ENCODE data around the gene TLR1.
"Not testable (repeated sequence)": the region's sequence is repeated elsewhere in the genome, so short reads cannot be mapped to it uniquely, and the experiment has no call there.

The TLR1 gene

DNA sequence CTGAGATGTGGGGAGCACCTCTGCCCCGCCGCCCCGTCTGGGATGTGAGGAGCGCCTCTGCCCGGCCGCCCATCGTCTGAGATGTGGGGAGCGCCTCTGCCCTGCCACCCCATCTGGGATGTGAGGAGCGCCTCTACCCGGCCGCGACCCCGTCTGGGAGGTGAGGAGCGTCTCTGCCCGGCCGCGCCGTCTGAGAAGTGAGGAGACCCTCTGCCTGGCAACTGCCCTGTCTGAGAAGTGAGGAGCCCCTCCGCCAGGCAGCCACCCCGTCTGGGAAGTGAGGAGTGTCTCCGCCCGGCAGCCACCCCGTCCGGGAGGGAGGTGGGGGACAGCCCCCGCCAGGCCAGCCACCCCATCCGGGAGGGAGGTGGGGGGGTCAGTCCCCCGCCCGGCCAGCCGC lies 2.9 kb upstream of the TLR1 start:
- DNase-seq (ENCODE audit: low read depth), result not testable (repeated sequence)

DNA sequence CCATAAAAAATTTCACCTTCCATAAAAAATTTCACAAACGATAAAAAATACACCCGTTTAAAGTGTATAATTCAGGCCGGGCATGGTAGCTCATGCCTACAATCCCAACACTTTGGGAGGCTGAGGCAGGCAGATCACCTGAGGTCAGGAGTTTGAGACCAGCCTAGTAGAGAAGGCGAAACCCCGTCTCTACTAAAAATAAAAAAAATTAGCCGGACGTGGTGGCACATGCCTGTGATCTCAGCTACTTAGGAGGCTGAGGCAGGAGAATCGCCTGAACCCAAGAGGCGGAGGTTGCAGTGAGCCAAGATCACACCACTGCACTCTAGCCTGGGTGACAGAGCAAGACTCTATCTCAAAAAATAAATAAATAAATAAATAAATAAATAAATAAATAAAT lies 1.7 kb upstream of the TLR1 start:
- DNase-seq (ENCODE audit: low read depth), result not testable (repeated sequence)

GRCh38 chr4:38805530-38806145 lies 1.0 kb upstream of the TLR1 start:
- no peak for DNase-seq (ENCODE audit: low read depth)

GRCh38 chr4:38803833-38804653 lies 548 bp downstream of the TLR1 start:
- no peak for DNase-seq (ENCODE audit: low read depth)

DNA sequence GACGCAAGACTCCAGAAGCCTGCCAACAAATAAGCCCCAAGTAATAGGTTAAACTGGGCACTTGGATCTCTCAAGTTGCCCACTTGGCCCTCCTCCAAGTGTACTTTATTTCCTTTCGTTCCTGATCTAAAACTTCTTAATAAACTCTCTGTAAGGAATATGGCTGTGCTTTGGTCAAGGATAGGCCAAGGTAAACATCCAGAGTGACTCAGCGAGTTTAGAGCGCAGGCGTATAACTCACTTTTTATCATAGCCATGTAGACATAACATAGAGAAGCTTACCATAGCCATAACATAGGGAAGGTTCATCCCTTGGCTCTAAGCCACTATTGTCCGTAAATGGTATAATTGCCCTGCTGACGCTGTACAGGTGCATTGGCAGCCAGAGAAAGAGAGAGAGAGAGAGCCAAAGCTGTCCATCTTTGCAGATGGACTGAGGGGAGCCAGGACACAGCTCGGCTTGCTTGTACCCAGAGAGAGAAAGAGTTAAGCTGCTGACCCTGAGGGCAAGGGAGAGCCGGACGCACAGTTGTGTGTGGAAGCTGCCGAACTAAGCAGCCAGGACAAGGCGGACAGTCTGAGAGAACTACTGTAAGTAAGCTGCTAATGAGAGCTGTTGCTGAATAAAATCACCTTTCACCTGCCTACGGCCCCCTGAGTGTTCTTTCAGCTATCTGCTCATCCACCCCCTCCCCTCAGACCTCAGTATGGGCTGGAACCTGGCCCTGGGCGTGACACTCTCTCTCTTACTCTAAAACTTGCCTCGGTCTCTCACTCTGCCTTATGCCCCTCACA lies 1.8 kb downstream of the TLR1 start:
- DNase-seq (ENCODE audit: low read depth), result no peak

- DNase-seq (ENCODE audit: low read depth), result no peak
These were observed 3.6 kb downstream of the TLR1 start for GRCh38 chr4:38800961-38801450.

DNA sequence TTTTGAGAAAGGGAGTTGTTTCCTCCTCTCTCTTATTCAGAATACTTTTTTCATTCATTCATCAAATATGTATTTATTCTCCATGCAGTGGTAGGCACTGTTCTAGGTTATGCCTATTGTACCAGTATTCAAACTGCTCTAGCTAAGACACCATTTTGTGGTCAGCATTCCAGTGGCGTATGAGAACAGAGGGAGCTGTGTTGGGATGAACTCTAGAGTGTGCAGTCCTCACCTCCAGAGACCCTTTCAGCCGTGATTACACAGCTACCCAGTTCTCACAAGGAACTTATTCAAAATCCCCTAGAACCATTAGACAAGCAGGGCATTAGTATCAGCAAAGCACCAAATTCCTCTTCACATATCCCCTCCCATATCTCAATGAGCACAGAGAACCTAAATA lies 4.2 kb downstream of the TLR1 start:
- no peak for DNase-seq (ENCODE audit: low read depth)

DNA sequence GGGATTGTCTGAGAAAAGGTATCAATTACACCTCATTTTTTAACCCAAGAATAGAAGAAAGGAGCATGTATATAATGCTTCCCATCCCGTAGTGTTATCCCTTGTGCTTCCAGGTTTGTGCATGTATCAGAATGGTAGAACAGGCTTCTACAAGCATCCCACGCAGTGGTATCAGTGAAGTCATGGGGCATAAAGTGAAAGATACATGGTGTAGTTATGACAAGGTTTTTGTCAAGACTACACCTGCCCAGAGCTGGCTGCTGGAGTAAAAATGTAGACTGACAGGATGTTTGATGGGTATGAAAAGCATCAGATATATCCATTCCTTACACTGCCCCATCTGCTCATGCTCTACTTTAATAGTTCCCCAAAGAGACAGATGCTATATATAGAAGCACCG lies 9.5 kb downstream of the TLR1 start:
- DNase-seq (ENCODE audit: low read depth), result no peak

GRCh38 chr4:38794051-38794450 lies 10.5 kb downstream of the TLR1 start:
- no peak for DNase-seq (ENCODE audit: low read depth)

DNA sequence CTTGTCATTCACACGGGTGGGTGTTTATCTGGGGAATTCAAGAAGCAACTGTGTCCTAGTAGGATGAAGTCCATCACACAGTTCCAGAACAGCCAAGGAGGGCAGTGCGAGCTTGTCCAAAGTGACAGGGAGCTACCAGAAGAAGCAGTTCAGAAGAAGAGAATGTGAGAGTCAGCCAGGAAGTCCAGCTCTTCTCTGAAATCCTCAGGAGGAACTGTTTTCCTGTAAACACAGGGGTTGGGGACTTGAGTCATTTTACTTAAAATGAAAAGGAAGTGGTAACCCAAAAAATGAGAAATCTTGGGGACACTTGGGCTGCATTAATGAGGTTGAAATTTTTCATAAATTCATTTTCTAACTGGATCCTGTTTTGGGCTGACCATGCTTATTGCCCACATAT lies 13.6 kb downstream of the TLR1 start:
- no peak for DNase-seq (ENCODE audit: low read depth)

DNA sequence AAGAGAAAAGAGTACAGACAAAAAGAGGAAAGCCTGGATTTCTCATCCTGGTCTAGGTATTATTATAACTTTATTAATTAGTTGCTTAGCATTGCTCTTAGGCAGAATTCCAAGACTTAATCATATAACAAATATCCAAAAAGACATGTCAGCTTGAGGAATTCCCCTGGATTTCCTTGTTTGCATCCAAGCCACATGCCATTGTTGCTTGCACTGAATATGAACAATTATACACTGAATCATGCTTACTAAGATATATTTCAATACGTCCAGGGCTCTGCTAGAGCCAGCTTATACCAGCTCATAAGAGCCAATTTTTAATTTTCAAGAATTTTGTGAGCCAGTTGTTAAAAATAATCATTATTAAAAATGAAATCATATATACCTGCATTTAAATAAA lies 16.3 kb downstream of the TLR1 start:
- DNase-seq (ENCODE audit: low read depth), result no peak

DNA sequence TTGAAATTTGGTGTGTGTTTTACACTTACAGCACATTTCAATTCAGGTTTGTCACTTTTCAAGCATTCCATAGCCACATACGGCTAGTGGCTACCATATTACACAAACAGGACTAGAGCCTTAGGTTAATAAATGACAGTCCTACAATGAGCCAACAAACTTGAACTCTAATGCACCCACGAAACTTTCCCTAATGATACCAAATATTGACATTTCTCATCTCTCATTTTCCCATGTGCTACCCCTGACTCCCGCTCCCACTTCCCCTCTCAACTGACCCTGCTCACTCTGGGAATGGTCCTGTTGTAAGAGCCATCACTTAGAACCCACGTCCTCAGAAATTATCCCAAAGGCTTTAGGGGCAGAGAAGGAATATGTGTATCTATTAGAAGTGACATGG lies 16.9 kb downstream of the TLR1 start:
- no peak for DNase-seq (ENCODE audit: low read depth)

GRCh38 chr4:38785901-38786402 lies 18.6 kb downstream of the TLR1 start:
- DNase-seq (ENCODE audit: low read depth), result no peak

DNA sequence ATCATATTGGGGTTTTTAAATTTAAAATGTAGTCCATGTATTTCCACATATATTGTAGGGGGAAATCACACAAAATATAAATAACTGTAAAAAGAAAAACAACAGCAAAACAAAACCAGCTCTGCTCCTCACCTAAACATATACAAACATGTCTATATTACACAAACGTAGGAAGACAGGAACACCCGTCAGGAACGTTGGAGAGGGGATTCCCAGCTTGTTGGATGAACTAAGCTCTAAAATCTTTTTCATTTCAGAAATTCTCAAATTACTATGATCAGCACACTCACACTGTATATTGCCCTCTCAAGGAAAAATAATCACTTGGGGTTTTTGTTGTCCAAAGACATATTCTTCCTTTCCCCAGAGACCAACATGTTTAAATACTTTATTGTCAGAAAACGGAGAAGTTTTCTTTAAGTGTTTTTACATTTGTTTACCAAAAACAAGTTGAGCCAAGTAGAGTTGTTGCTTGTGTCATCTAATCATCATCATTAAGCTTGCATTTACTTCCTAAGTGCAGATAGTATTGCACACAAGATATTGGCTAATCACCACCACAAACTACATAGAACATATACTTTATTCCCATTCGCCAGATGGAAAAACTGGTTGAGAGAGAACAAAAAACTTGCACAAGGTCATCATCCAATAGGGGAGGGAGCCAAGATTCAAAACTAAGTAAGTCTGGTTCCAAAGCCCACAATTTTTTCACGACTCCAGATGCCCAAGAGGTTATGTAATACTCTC lies 19.4 kb downstream of the TLR1 start:
- no peak for DNase-seq (ENCODE audit: low read depth)

DNA sequence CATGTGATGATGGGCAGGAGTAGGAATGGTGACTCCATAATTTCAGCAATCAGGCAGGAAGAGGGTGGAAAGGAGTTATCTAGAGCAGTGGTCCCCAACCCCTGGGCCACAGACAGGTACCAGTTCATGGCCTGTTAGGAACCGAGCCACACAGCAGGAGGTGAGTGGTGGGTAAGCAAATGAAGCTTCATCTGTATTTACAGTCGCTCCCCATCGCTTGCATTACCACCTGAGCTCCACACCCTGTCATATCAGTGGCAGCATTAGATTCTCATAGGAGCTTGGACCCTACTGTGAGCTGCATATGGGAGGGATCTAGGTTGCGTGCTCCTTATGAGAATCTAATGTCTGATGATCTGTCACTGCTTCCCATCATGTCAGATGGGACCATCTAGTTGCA lies 20.4 kb downstream of the TLR1 start:
- no peak for DNase-seq (ENCODE audit: low read depth)

- no peak for DNase-seq (ENCODE audit: low read depth)
These were observed 21.5 kb downstream of the TLR1 start for GRCh38 chr4:38783109-38783460.

DNA sequence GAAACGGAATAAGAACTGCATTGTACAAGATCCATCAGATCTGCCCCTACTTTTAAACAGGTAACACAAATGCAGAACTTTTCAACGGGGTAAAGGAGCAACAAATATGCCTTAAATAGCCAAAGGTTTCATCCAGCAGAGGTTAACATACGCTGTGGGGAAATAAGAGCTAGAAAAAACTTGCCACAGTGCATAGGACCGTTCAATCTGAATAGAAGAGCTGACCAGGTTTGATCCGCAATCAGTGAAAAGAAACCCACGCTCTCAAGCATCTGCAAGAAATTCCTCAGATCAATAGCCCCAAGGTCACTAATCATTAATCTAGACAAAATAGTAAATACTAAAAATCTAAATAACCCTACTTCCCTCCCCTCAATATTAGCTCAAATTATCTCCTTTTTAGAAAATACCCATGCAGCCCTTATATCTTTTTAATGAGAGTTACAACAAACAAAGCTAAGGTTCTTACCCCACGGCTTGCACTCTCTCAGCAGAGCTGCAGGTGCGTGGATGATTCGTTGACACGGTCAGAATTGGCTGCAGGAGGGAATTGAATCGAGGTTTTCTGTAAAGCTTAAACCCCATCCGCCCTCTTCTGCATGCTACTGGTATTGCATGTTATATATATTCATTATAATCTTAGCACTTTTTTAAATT lies 22.0 kb downstream of the TLR1 start, which contains the start of gene TLR10:
Gene TLR10, minus strand, starts transcription at position 539 of the 657 bp plus-strand sequence. CDS start 7,400 bp downstream, outside the sequence.
- DNase-seq (ENCODE audit: low read depth), result no peak

DNA sequence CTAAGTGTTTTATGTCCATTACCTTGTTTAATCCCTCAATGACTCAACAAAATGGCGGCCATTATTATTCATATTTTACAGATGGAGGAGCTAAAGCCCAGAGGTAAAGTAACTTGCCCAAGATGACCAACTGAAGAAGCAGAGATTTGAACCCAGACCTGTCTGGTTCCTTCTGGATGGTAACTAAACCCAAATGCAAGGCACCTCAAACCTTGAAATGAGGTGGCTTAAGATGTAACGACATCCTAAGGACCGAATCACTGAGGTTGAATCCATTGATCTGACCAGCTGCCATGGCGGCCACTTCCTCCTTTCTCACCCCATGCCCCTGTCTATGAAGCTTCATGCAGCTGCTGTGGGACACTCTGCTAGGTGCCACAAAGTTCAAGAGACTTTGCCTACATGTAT lies 22.7 kb downstream of the TLR1 start:
- DNase-seq (ENCODE audit: low read depth), result no peak

- no peak for DNase-seq (ENCODE audit: low read depth)
These were observed 23.6 kb downstream of the TLR1 start for GRCh38 chr4:38780833-38781484.

DNA sequence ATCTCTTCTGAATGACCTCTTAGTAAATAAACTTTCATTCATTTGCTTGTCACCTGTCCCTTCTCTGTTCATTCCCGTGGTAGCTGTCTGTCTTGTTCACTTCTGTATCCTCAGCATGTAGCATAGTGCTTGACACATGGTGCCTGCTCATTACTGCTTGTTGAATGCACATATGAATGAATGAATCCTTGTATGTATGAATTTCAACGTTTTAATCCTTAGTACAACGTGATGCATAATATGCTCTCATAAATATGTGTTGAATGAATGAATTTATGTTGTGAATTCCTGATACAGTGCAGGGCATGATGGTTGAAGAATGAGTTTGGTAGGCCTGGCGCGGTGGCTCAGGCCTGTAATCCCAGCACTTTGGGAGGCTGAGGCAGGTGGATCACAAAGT lies 24.8 kb downstream of the TLR1 start:
- DNase-seq (ENCODE audit: low read depth), result no peak

- not testable (repeated sequence) for DNase-seq (ENCODE audit: low read depth)
These were observed 26.7 kb downstream of the TLR1 start for GRCh38 chr4:38777925-38778324.

Data from stimulated activated CD8-positive, alpha-beta memory T cell treated with anti-CD3 and anti-CD28 coated beads, Interleukin-12 subunit alpha, Interleukin-12 subunit beta, amount 100 ng/mL, for 1 hour (primary cell).